GM19351 (cell line): ENCODE data around the gene DDX24.

Source experiments
- ATAC-seq: cut with Tn5 transposase; IDR thresholded peaks from one replicate; pipeline ENCODE4 v1.9.1; 2021; ENCODE audit warnings: mild to moderate bottlenecking, moderate library complexity; ENCODE audit not compliant: unreplicated experiment

DDX24 gene

GRCh38 chr14:94080621-94081385 is at the start of gene DDX24, which contains the start of gene IFI27L1:
DDX24 (minus strand) TSS chr14:94081202; CDS start chr14:94079742, 1,460 bp downstream.
IFI27L1 (plus strand) TSS chr14:94081310; CDS start chr14:94096938, 15,628 bp downstream.
- ATAC-seq: peak; percentile 97

- ATAC-seq: no peak
These were observed 48.9 kb upstream of the DDX24 start for GRCh38 chr14:94129758-94130414.

GRCh38 chr14:94129111-94129757 is 48.2 kb upstream of the DDX24 start, which contains the start of gene IFI27L2:
IFI27L2 (minus strand) TSS chr14:94129604; CDS start chr14:94129564, 40 bp downstream.
- peak; percentile 95 for ATAC-seq

GRCh38 chr14:94128216-94128839 is 47.3 kb upstream of the DDX24 start:
- ATAC-seq: no peak

GRCh38 chr14:94127330-94127729 is 46.3 kb upstream of the DDX24 start:
- no peak for ATAC-seq

- no peak for ATAC-seq
These were observed 45.8 kb upstream of the DDX24 start for GRCh38 chr14:94126800-94127199.

GRCh38 chr14:94126419-94126677 is 45.3 kb upstream of the DDX24 start:
- no peak for ATAC-seq

GRCh38 chr14:94125659-94126418 is 44.8 kb upstream of the DDX24 start:
- no peak for ATAC-seq

GRCh38 chr14:94124582-94125377 is 43.8 kb upstream of the DDX24 start:
- ATAC-seq: no peak

- no peak for ATAC-seq
These were observed 42.9 kb upstream of the DDX24 start for GRCh38 chr14:94123868-94124267.

- ATAC-seq: no peak
These were observed 42.3 kb upstream of the DDX24 start for GRCh38 chr14:94123296-94123695.

- no peak for ATAC-seq
These were observed 41.4 kb upstream of the DDX24 start for GRCh38 chr14:94122438-94122837.

GRCh38 chr14:94121485-94121884 is 40.5 kb upstream of the DDX24 start:
- no peak for ATAC-seq

GRCh38 chr14:94120667-94121340 is 39.8 kb upstream of the DDX24 start:
- no peak for ATAC-seq

GRCh38 chr14:94119071-94119470 is 38.1 kb upstream of the DDX24 start:
- no peak for ATAC-seq

GRCh38 chr14:94117856-94118255 is 36.9 kb upstream of the DDX24 start:
- no peak for ATAC-seq

- no peak for ATAC-seq
These were observed 35.7 kb upstream of the DDX24 start for GRCh38 chr14:94116701-94117100.

GRCh38 chr14:94115631-94116030 is 34.6 kb upstream of the DDX24 start:
- no peak for ATAC-seq

- no peak for ATAC-seq
These were observed 34.1 kb upstream of the DDX24 start for GRCh38 chr14:94115058-94115591.
